CD1c-positive myeloid dendritic cell (primary cell): ENCODE results near the gene SLC38A11.
"Not testable (repeated sequence)": the region's sequence is repeated elsewhere in the genome, so short reads cannot be mapped to it uniquely, and the experiment has no call there.

ENCODE experiments used
- DNase-seq: peaks from one replicate; pipeline ENCODE4 v3.0.0-alpha.2; 2016; ENCODE audit errors: extremely low spot score

The SLC38A11 gene, protein sequence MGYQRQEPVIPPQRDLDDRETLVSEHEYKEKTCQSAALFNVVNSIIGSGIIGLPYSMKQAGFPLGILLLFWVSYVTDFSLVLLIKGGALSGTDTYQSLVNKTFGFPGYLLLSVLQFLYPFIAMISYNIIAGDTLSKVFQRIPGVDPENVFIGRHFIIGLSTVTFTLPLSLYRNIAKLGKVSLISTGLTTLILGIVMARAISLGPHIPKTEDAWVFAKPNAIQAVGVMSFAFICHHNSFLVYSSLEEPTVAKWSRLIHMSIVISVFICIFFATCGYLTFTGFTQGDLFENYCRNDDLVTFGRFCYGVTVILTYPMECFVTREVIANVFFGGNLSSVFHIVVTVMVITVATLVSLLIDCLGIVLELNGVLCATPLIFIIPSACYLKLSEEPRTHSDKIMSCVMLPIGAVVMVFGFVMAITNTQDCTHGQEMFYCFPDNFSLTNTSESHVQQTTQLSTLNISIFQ

DNA sequence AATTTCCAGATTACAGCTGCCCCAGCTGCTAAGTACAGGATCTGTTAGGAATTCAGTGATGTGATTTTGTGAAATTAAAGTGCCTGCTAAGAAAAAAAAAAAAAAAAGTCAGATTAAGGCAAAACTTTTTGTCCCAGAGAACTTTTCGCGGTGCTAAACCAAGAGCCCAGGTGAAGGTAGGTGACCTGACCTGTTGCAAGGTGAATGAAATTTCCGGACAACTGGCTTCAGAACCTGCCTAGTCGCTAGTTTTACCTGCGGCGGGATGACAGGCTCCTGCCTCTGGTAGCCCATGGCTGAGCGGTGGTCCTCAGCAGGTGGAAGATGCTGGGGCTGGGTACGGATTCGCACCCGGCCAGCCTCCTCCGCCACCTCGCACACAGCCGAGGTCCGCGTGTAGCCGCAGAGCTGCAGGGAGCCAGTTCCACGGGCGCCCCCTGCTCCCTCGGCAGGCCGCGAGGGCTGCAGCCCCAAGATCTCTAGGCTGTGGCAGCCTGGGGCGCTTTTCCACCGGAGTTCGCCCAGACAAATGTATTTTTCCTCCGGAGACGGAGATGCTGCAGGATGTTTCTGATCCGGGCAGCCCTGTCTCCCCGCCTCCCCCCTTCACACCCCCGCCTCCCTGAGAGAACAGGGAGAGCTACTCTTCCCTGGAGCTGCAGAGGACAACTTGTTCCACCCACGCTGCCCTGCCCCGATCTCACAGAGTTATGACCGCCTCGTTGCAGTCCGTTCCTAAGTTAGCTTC is at the start of gene SLC38A11:
Gene SLC38A11, minus strand, starts transcription at position 572 of the 748 bp plus-strand sequence. Its CDS starts 278 bp downstream, at position 294.
- no peak for DNase-seq

DNA sequence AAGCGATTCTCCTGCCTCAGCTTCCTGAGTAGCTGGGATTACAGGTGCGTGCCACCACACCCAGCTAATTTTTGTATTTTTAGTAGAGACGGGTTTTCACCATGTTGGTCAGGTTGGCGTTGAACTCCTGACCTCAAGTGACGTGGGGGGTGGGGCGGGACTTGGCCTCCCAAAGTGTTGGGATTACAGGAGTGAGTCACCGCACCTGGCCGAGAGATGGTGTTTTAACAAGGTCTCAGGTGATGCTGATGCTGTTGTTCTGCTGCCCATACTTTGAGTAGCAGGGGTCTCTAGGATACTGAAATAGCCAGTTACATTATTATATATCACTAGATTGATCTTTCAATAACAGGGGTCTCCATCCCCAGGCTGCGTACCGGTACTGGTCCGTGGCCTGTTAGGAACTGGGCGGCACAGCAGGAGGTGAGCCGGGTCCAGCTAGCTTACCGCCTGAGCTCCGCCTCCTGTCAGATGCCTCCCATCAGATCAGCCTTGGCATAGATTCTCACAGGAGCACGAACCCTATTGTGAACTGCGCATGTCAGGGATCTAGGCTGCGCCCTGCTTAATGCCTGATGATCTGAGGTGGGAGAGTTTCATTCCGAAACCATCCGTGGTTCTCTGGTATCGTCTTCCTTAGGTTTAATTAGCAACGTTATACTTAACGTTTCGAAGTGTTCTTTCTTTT is 48.3 kb upstream of the SLC38A11 start:
- DNase-seq: no peak

DNA sequence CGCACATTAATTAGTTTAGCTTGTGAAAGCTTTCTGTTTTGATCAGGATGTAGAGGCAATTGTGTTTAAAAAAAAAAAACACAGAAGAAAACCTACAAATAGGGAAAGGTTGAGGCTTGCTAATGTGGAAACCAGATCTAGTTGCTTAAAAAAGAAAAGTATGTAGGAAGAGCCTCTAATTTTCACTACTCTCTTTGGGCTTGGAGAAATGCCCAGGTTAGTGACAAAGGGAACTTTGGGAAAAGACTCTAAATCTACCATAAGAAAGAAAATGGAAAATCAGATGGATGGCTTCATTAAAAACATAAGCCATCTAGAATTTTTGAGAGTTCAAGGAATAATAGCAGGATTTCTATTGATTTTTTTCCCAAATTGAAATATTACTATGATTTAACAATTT is 47.3 kb upstream of the SLC38A11 start:
- no peak for DNase-seq

DNA sequence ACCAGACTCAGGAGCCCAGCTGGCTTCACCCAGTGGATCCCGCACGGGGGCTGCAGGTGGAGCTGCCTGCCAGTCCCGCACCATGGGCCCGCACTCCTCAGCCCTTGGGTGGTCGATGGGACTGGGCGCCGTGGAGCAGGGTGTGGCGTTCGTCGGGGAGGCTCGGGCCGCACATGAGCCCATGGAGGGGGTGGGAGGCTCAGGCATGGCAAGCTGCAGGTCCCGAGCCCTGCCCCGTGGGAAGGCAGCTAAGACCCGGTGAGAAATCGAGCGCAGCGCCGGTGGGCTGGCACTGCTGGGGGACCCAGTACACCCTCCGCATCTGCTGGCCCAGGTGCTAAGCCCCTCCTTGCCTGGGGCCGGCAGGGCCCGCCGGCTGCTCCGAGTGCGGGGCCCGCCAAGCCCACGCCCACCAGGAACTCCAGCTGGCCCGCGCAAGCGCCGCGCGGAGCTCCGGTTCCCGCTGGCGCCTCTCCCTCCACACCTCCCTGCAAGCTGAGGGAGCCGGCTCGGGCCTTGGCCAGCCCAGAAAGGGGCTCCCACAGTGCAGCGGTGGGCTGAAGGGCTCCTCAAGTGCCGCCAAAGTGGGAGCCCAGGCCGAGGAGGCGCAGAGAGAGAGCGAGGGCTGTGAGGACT is 39.5 kb upstream of the SLC38A11 start:
- not testable (repeated sequence) for DNase-seq

DNA sequence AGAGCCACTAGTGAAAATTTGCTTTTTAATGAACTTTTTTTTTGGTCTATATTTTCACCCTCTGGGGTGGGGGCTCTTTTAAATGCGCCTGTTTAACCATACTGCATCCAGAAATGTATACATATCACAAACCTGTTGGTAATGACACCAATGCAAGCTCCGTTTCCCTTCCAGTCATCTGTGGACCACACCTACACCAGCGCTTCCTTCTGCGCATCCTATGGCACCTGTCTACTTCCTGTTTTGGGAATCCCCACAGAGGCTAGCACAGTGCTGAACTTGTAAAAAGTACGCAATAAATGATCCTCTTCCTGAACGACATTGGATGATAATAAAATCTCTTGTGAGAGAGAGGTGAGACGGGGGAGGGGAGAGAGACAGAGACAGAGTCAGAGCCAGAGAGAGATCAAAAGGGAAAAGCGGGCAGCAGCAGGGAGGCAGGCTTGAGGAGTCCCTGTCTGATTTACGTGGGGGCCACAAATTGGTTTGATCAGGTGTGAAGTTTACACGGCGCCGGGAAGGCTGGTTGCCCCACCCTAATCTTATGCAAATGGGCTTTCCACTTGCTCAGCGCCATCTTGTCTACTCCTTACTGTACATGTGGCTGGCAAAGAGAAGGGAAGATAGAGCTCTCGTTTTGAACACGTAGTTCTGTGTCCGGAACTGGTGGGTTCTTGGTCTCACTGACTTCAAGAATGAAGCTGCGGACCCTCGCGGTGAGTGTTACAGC is 38.1 kb upstream of the SLC38A11 start:
- DNase-seq: no peak

DNA sequence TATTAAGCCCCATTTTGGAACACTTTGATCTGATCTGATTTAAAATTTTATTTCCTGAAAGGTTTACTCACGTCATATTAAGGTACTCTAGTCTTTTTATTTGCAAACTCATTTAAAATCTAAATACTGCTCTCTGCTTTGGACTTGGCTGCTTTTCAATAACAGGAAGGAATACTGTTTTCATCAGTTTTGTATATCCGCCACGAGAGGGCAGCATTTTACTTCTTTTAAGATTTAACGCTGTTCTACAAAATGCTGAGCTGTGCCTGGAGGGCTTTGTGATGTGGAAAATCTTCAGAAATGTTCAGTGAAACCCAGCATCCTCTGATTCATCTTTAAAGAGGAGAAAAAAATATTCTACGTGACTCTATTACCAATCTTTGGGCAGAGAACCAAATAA is 37.5 kb upstream of the SLC38A11 start:
- peak; percentile 68 for DNase-seq

DNA sequence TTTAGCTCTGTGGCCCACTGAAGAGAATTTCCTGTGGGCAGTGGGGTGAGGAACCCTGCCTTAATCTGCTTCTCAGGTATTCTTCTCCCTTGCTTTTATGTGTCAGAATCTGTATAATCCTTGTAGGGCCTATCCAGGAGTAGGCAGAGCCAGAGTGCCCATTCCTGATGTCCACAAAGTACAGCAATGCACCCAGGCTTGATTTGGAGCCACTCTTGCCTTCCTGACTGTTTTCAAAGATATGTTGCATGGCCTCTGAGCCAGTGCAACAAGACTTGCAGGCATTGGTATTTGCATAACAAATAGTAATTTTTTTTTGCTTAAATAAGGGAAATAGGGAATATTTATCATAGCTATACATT is 36.7 kb upstream of the SLC38A11 start:
- not testable (repeated sequence) for DNase-seq

DNA sequence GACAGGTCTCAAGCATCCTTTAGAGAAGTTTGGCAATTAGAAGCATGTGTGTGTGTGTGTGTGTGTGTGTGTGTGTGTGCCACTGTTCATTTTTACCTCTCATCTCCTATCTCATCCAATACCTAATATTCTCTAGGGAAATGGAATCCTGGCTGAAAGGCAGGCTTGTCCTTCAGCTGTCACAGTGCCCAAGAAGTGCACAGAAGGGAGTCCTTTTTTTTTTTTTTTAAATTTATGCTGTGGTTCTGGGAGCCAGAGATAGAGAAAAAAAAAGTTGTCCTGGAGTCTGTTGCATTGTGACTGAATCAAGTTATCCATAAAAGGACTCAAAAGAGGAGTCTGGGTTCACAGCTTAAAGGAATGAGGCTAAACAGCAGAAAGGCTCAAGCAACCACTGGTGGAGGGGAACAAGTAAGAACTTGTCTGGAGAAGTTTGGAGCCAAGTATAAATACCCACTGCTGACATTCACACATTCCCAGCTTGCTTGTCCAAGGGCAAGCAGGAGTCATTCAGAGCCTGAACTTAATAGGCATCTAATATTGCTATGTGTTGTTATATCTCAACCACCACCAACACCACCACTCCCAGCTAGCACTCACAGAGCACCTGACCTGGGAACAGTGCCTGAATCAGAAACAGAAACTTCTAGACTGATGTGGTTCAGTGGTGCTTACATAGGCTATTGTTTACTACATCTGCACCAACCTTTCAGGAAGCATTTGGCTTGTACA is 36.2 kb upstream of the SLC38A11 start:
- not testable (repeated sequence) for DNase-seq

DNA sequence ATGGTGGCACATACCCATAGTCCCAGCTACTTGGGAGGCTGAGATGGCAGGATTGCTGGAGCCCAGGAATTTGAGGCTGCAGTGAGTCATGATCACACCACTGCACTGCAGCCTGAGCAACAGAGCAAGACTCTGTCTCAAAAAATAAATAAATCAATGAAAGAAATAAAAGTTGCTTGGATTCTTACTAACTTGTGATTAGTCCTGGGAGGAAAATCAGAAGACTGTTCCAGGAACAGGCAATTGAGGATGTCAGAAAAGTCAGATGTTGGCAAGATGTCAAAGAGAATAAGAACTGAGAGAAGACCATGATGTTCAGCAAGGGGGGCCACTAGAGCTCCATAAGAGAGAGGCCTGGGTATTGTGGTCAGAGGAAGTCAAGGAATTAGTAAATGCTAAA is 35.6 kb upstream of the SLC38A11 start:
- not testable (repeated sequence) for DNase-seq

DNA sequence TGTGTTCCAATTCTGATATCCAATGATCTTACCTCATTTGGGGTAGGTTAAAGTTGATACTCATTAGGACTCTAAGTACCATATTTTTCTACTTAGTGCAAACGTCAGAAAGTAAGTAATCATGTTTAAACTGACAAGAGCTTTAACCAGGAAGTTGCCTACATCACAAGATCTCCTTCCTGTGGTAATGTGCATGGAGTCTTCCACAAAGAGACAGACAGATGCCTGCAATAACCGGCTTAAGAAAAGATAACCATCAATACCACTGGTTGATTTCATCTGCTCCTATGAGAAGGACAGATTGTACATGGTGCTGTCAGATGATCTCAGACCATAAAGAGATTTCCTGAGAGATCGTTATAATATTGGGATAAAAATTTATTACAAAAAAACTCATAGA is 33.5 kb upstream of the SLC38A11 start:
- DNase-seq: not testable (repeated sequence)

DNA sequence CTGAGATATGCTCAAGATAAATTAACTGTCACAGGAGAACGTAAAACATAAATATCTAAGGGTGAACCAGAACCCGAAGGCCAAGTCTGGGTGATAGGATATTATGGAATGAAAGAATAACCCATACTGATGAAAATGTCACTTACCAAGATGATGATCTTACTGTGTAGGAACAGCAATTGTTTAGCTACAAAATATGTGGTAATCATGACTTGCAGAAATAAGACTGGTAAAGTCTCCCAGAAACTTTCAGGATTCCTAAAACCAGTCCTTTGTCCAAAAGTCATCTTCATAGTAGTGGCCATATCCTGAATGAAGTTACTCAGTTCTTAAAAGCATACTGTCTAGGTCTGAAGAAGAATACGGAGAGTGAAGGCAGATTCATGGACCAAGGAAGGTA is 30.7 kb upstream of the SLC38A11 start:
- DNase-seq: not testable (repeated sequence)

DNA sequence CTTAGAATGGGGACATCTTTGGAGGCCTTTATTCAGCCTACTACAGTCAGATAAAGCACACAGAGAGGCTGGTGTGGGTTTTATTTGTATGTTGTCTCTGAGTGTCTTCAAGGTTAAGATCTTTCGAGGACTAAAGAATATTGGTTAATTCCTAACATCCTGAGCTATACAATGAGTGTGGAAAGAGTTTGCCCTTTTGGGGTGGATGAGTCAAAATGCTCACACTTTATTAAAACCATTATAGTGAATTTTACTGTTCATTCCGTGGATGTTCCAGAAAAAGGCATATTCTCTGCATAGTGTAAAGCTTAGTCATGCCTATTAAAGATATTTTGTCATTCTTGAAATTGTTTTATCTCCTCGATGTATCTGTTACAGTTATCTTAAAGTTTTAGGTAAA is 29.1 kb upstream of the SLC38A11 start:
- no peak for DNase-seq

DNA sequence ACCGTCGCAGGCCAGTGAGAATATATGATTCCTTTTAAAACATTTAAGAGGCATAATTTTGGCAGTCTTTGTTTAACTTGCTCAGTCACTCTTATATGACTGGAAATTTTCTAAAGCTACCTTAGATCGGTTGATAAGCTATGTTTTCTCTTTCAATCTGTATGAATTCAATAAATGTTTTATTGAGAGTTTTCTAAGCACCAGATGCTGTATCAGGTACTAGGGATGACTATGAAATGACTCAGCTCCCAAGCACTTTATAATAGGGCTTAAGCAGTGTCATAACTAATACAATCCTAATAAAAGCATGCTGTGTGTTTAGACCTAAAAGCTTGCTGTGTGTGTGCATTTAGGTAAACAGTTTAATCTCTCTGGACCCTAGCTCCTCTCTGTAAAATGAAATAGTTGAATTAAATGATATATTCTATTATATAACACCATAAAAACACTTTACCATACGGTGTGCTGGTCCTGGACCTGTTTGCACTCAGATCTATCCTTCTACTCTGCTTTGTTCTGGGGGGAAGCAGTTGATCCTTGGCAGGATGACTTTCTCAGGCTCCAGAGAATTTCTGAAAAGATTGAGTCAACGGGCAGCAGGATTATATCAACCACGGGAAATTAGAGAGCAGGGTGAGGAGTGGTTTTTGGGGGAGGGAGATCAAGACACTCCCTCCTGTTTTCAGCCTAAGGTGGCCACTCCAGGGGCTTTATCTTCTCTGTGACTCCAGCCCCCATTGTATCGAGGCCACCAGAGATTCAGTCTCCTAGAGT is 26.1 kb upstream of the SLC38A11 start:
- DNase-seq: no peak

DNA sequence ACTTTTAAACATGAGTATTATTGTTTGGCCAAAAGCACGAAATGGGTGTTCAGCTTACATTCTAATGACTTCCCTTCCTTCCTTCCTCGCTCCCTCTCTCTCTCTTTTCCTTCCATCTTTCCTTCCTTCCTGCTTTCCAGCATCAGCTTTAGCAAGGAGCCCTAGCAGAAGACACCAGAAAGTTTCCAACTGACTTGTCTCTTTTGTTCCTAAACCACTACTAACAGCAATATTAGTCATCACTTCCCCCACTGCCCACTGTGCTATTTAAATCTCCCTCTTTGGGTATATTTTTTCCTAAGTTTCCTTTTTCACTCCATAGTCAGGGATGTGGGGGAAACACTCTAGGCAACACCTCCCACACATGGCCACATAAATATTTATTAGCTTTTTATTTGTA is 25.4 kb upstream of the SLC38A11 start:
- DNase-seq: not testable (repeated sequence)

DNA sequence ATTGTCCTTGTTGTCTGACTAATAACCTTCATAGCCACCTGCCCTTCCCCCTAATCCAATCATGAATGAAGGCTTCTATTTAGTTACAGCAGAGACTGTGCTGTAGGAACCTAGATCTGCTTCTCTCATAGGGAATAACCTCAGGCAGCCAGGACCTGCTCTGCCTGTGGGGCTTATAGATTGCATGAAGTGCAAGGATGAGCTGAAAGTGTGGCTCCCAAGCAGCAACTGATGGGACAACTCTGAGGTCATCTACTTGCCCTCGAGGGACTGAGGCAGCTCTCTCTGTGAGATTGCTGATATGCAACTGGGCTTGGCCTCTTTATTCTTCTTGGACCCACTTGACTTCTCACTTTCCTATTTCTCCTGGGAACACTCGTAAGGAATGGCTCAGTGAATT is 23.8 kb upstream of the SLC38A11 start:
- DNase-seq: no peak

DNA sequence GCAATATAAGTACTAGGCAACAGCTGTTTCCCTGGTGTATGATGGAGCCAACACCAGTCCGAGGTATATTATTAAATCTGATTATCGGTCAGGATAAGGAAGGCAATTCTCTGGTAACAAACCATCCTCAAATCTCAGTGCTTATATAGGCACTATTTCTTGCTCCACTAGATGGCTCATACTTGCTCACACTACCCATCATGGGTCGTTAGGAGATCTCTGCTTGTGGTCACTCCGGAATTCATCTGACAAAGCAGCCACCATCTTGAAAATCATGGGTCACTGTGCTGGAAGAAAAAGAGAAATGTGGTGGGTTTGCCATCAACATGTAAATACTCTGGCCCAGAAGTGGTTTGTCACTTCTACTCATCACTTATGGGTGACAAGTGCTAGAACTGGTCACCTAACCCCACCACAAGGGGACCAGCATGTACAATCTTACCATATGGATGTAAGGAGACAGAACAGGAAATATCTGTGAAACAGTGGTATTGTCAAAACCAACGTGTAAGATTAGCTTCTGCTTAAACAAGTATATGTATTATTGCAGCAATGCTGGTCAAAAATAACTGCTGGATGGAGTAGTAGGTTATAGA is 21.6 kb upstream of the SLC38A11 start:
- DNase-seq: not testable (repeated sequence)

DNA sequence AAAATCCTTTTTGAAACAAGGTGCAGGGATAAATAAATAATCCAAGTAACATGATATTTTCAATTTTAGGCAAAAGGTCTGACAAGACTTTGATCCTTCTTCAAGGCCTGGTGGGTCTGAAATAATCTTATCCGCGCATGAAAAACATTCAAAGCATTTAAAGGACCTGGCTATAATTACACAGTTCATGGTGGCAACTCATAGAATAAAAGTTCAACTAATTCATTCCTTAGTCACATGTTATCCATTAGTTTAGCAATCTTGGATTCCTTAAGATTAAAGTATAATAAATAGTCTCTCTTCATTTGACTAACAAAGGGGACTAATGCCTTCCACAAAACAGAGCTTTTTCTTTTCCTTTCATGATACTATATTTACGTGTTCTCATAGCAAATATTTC is 21.0 kb upstream of the SLC38A11 start:
- no peak for DNase-seq

DNA sequence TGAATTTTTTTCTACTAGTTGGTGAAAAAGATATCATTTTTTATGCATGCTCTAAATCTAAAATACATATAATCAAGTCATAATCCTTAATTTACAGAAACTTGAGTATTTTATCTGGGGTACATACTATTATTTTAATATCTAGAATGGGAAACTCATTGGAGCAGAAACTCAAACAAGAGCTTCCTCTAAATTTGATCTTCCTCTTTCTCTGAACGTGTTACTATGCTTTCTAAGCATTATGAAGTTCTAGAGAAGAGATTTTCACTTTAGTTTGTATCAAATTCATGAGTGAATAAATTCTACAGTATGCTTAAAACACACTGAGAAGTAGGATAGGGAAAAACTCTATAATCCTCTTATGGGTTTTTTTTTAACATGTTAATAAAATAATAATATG is 20.6 kb upstream of the SLC38A11 start:
- peak; percentile 57 for DNase-seq

DNA sequence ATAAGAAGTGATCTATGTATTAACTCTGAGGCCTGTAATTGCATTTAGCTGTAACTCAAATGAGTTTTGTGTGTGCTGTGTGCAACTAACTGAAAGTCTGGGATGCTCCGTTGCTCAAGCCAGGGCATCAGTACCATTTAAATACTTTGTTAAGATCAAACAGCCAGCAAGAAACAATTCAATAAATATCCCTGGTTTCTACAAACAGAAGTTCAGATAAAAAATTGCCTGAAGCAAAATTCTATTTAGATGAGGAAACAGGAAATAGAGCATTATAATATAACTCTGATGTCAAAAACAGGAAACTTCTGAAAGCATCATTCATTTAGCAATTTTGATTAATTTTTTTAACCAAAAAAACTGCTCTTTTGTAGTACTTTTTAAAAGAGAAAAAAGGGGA is 18.9 kb upstream of the SLC38A11 start:
- DNase-seq: peak; percentile 10
